ENCODE measurements around the gene CNTN6. TPM values are rescaled to one million over a fixed set of nuclear protein-coding genes. Genes with fewer than 3 reads are reported as not detected.

The CNTN6 gene
- total RNA-seq, 1 experiment from 2014 or later, result not detected

- Histone ChIP-seq H3K9ac (ENCODE audit: low read length) (no peak overlapping the region), H3K79me2 (ENCODE audit: insufficient read depth, low read length) (no peaks in the 10 kb centered on the region), H3K27ac (ENCODE audit: low read depth, low read length) (no peak overlapping the region), H3K4me3 (replicated peaks in 1 of 2; ENCODE audit: low read depth in 1 of 2, low read length in 2 of 2) (no peak overlapping the region), H3K9me3 (ENCODE audit: control insufficient read depth in 1 of 2, insufficient read depth in 1 of 2, low read depth in 1 of 2, low read length in 2 of 2) (peaks cover 6 to 35% of the 10 kb centered on the region in 2 experiments; a peak in 2 of 4 replicates), H3K36me3 (ENCODE audit: control insufficient read depth in 1 of 2, insufficient read depth in 2 of 2, low read length in 2 of 2) (no peaks in the 10 kb centered on the region), H4K20me1 (ENCODE audit: insufficient read depth) (no peaks in the 10 kb centered on the region), H3K27me3 (ENCODE audit: insufficient read depth, low read length) (no peaks in the 10 kb centered on the region), H2AFZ (ENCODE audit: low read depth, low read length, poor library complexity, severe bottlenecking) (no peak overlapping the region), H3K9me2 (ENCODE audit: insufficient read depth) (no peaks in the 10 kb centered on the region), H3K4me1 (ENCODE audit: control insufficient read depth in 1 of 2, insufficient read depth in 2 of 2, low read length in 2 of 2) (no peaks in the 10 kb centered on the region), H3K4me2 (ENCODE audit: low read length) (no peak overlapping the region)
- POLR2A ChIA-PET, result no interaction called here
- BruUV-seq (replicated peaks), result no TSS peak
- TF ChIP-seq POLR2A (IDR thresholded peaks at IDR 0.05; ENCODE audit: borderline replicate concordance, extremely low read depth, insufficient read depth, insufficient read length), result no peak
- TF ChIP-seq ZBTB33 (IDR thresholded peaks at IDR 0.05; ENCODE audit: extremely low read depth, insufficient replicate concordance, low read length), result no peak
- TF ChIP-seq EZH2 (IDR thresholded peaks at IDR 0.05), result no peak
- no peak for TF ChIP-seq ELF1 (IDR thresholded peaks at IDR 0.05; ENCODE audit: borderline replicate concordance, low read depth)
- no peak for TF ChIP-seq ZNF274 (IDR thresholded peaks at IDR 0.05; ENCODE audit: low read depth, low read length)
- no peak for TF ChIP-seq YY1 (IDR thresholded peaks at IDR 0.05; ENCODE audit: extremely low read depth, insufficient replicate concordance, low read depth, low read length)
- no peak for TF ChIP-seq POLR2AphosphoS5 (IDR thresholded peaks at IDR 0.05; ENCODE audit: low read depth, low read length)
- no peak for TF ChIP-seq SP1 (IDR thresholded peaks at IDR 0.05; ENCODE audit: low read depth)
- no peak for TF ChIP-seq JUND (IDR thresholded peaks at IDR 0.05)
- no peak for TF ChIP-seq REST (IDR thresholded peaks at IDR 0.05; ENCODE audit: low read depth)
- no peak for TF ChIP-seq EGR1 (IDR thresholded peaks at IDR 0.05; ENCODE audit: low read depth)
- TF ChIP-seq SIN3A (IDR thresholded peaks at IDR 0.05; ENCODE audit: low read depth), result no peak
- TF ChIP-seq EZH2phosphoT487 (IDR thresholded peaks at IDR 0.05; ENCODE audit: borderline replicate concordance), result no peak
- TF ChIP-seq SRF (IDR thresholded peaks at IDR 0.05; ENCODE audit: low read depth), result no peak
- TF ChIP-seq TCF7L2 (IDR thresholded peaks at IDR 0.05; ENCODE audit: borderline replicate concordance, extremely low read depth, insufficient read depth, insufficient read length), result no peak
- TF ChIP-seq FOSL1 (IDR thresholded peaks at IDR 0.05; ENCODE audit: low read depth), result no peak
- RAD21 ChIA-PET (ENCODE audit: low non-redundant PET in 1 of 2, low total read pairs in 2 of 2, uncharacterized antibody in 2 of 2, unreplicated experiment in 2 of 2), result no interaction called here
- DNase-seq (ENCODE audit: low read depth, low spot score), result no peak
- intact Hi-C loops (cut with micrococcal nuclease), result no loop called here
- ATAC-seq, result no peak
- CTCF ChIA-PET, result no interaction called here
These were observed 307.7 kb downstream of the CNTN6 start for GRCh38 chr3:1400571-1400970.

Measured in HCT116 (cell line).